Activated naive CD8-positive, alpha-beta T cell treated with anti-CD3 and anti-CD28 coated beads, Interleukin-2, amount 10 ng/mL, durations not matched to agents 7 days and 5 days (primary cell): ENCODE measurements around the gene SH3BP5. TPM values are rescaled to one million over a fixed set of nuclear protein-coding genes. Genes with fewer than 3 reads are reported as not detected.

ENCODE experiments used
- ATAC-seq: fragments of 150-1000 bp; cut with Tn5 transposase; one replicate; pipeline ENCODE4 v1.10.0; 2021; ENCODE audit warnings: low read depth, moderate library complexity
- POLR2A ChIA-PET: fragments of 350-600 bp; sonication (Branson Sonifier 250); formaldehyde crosslinking; loops from one replicate; lab custom pipeline; 2021; ENCODE audit warnings: antibody characterized with exemption; lab: Charles Lee
- DNase-seq: peaks from one replicate; pipeline ENCODE4 v3.0.0; 2021
- H3K27ac Mint-ChIP-seq: one replicate; pipeline ENCODE4 v1.8.0; 2022; ENCODE audit warnings: mild to moderate bottlenecking, mixed read lengths
- H3K27me3 Mint-ChIP-seq: one replicate; pipeline ENCODE4 v1.8.0; 2022; ENCODE audit warnings: mild to moderate bottlenecking, moderate library complexity, mixed read lengths
- H3K36me3 Mint-ChIP-seq: one replicate; pipeline ENCODE4 v1.8.0; 2021; ENCODE audit warnings: mild to moderate bottlenecking, mixed read lengths
- H3K4me1 Mint-ChIP-seq: one replicate; pipeline ENCODE4 v1.8.0; 2021; ENCODE audit warnings: mixed read lengths
- H3K4me3 Mint-ChIP-seq: one replicate; pipeline ENCODE4 v1.8.0; 2022; ENCODE audit warnings: mild to moderate bottlenecking, moderate library complexity, mixed read lengths
- H3K9me3 Mint-ChIP-seq: one replicate; pipeline ENCODE4 v1.8.0; 2021; ENCODE audit warnings: mixed read lengths
- total RNA-seq, 2 experiments: library from RNA; stranded (reverse); gene quantifications; one replicate each; pipeline ENCODE4 v1.2.3, GENCODE V29; 2021

SH3BP5 gene
- total RNA-seq, 2 experiments from 2014 or later, result 12.7 to 12.9 TPM

DNA sequence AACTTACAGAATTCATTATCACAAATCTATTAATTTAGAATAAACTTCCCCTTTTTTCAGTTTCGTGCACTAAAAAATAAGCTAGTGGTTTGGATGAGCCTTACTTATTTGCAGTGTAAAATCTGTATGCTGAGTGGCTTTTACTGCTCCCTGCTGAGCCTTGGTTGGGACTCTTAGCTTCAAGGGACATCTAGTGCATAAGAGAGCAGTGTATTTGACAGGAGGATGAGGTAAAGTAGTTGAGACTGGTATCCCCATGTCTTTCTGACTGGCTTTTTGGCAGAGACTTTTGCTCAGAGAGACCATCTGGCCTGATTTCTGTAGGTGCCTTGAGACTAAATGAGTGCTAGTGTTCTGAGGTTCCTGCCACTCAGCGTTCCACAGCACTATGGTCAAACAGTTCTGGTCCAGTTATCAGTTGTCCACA, 114.5 kb downstream of the SH3BP5 start:
- Mint-ChIP-seq H3K4me1 (no peaks in the 10 kb centered on the region), H3K9me3 (no peaks in the 10 kb centered on the region), H3K27me3 (no peaks in the 10 kb centered on the region), H3K4me3 (no peak overlapping the region), H3K27ac (no peak overlapping the region), H3K36me3 (peaks cover 48% of the 10 kb centered on the region)
- DNase-seq (no peak), ATAC-seq (no peak)
- POLR2A ChIA-PET, result no interaction called here

DNA sequence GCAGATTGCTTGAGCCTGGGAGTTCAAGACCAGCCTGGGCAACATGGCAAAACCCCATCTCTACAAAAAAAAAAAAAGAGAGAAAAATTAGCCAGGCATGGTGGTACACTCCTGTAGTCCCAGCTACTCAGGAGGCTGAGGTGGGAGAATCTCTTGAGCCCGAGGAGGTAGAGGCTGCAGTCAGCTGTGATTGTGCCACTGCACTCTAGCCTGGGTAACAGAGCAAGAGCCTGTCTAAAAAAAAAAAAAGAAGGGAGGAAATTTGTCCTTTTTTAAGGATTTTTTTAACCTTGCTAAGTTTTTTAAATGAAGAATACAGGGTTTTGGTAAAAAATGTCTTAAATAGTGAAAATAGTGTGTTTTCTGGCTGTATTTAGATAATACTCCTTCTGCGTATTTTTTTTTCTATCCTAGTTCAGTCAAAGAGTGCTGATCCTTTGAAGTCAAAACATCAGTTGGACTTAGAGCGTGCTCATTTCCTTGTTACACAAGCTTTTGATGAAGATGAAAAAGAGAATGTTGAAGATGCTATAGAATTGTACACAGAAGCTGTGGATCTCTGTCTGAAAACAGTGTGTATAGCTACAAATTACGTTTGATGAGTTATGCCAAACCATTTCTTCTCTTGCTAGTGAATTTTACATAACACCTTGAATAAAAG, 115.2 kb downstream of the SH3BP5 start:
- ATAC-seq, result no peak
- Mint-ChIP-seq H3K9me3 (no peaks in the 10 kb centered on the region), H3K36me3 (peaks cover 47% of the 10 kb centered on the region), H3K4me3 (no peak overlapping the region), H3K27me3 (no peaks in the 10 kb centered on the region), H3K4me1 (no peaks in the 10 kb centered on the region), H3K27ac (no peak overlapping the region)
- POLR2A ChIA-PET, result interaction anchor here (0.6 kb wide), 1 partner anchor 15 kb away, joined by 3 read pairs; no protein-coding TSS in a partner anchor
- no peak for DNase-seq

DNA sequence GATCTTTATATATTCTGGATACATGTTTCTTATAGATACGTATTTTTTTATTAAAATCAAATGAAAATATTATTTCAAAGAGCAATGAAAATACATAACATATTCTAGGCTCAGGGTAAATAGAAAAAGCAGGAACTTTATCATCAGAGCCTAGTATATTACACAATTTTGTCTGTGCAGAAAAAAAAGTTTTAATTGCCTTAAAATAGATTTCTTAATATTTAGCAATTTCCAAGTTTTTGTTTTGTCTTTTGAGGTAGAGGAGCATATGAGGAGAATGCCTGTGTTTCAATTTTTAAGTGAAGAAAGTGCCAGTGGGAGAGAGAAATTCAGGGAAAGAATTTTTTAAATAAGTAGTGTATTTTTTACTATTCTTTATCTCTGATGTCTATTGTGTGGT, 115.9 kb downstream of the SH3BP5 start:
- no peak overlapping the region for H3K4me3 Mint-ChIP-seq
- POLR2A ChIA-PET, result no interaction called here
- H3K27ac Mint-ChIP-seq, result no peak overlapping the region
- H3K27me3 Mint-ChIP-seq, result no peaks in the 10 kb centered on the region
- ATAC-seq (no peak), DNase-seq (no peak)
- no peaks in the 10 kb centered on the region for H3K4me1 Mint-ChIP-seq
- peaks cover 47% of the 10 kb centered on the region for H3K36me3 Mint-ChIP-seq
- no peaks in the 10 kb centered on the region for H3K9me3 Mint-ChIP-seq

DNA sequence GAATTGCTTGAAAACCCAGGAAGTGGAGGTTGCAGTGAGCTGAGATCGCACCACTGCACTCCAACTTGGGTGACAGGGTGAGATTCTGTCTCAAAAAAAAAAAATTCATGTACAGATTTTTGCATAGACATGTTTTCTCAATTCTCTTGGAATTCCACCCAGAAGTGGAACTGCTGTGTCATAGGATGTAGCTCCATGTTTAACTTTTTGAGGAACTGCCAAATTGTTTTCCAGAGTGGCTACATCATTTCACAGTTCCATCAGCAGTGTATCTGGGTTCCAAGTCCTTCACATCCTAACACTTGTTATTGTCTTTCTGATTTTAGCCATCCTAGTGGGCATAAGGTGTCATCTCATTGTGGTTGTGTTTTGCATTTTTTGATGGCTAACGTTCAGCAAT, 116.4 kb downstream of the SH3BP5 start:
- Mint-ChIP-seq H3K4me3 (no peak overlapping the region), H3K4me1 (no peaks in the 10 kb centered on the region), H3K36me3 (peaks cover 46% of the 10 kb centered on the region), H3K27ac (no peak overlapping the region), H3K27me3 (no peaks in the 10 kb centered on the region), H3K9me3 (no peaks in the 10 kb centered on the region)
- POLR2A ChIA-PET, result no interaction called here
- ATAC-seq (no peak), DNase-seq (no peak)

DNA sequence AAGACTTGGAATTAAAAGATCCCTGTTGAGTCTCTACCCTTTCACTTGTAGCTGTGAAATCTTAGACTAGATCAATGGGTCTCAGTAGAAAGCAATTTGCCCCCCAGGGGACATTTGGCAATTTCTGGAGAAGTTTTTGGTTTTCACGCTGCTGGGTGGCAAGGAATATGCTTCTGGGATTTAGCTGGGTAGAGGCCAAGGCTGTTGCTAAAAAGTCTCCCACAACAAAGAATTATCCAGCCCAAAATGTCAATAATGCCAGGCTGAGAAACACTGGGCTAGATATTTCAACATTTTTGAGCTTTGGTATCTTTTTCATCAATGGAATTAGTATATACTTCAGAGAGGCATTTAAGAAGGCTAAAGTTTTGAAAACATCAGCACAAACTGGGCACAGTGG, 117.6 kb downstream of the SH3BP5 start:
- DNase-seq, result no peak
- H3K27me3 Mint-ChIP-seq, result no peaks in the 10 kb centered on the region
- no peak overlapping the region for H3K27ac Mint-ChIP-seq
- H3K36me3 Mint-ChIP-seq, result peaks cover 39% of the 10 kb centered on the region
- peaks cover 2% of the 10 kb centered on the region for H3K4me1 Mint-ChIP-seq
- no peak for ATAC-seq
- POLR2A ChIA-PET, result no interaction called here
- no peak overlapping the region for H3K4me3 Mint-ChIP-seq
- no peaks in the 10 kb centered on the region for H3K9me3 Mint-ChIP-seq

DNA sequence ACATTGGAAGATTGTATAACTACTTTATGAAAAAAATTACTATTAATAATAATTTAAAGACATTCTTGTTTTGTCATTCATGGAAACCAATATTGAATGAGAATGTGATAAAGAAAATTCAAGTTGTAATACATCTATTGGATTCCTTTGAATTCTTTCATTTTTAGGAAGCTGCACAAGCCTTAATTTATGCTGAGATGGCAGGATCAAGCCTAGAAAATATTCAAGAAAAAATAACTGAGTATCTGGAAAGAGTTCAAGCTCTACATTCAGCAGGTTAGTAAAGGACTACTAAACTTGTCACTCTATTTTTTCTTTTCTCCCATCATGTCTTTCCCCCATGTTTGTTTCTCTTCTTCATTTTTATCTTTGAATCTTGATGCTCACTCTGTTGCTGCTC, 120.4 kb downstream of the SH3BP5 start:
- Mint-ChIP-seq H3K4me3 (no peak overlapping the region), H3K27ac (no peak overlapping the region), H3K36me3 (peaks cover 19% of the 10 kb centered on the region), H3K9me3 (no peaks in the 10 kb centered on the region), H3K27me3 (no peaks in the 10 kb centered on the region), H3K4me1 (peaks cover 13% of the 10 kb centered on the region)
- POLR2A ChIA-PET, result no interaction called here
- no peak for ATAC-seq
- no peak for DNase-seq

DNA sequence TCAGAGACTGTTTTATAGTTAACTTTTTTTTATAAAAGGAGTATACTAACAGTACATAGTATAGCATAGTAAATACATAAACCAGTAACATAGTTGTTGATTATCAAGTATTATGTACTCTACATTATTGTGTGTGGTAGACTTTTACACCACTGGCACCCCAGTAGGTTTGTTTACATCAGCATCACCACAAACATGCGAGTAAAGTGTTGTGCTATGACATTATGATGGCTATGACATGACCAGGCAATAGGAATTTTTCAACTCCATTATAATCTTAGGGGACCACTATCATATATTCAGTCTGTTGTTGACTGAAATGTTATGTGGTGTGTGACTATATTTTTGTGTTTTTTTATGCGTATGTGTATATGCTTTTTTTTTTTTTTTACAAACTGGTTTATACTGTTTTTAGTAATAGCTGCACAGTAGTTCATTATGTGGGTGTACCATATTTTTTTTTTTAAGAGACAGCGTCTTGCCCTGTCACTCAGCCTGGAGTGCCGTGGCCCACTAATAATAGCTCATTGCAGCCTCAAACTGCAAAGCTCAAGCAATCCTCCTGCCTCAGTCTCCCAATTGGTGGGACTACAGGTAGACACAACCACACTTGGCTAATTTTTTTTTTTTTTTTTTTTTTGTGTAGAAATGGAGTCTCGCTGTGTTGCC, 124.4 kb downstream of the SH3BP5 start:
- Mint-ChIP-seq H3K4me1 (peaks cover 22% of the 10 kb centered on the region), H3K9me3 (no peaks in the 10 kb centered on the region), H3K27me3 (no peaks in the 10 kb centered on the region), H3K4me3 (peak overlapping the region; percentile 83), H3K36me3 (peaks cover 3% of the 10 kb centered on the region), H3K27ac (no peak overlapping the region)
- POLR2A ChIA-PET, result interaction anchor here (0.6 to 1.2 kb wide), 3 partner anchors 89 to 238 kb away, joined by 3 to 5 read pairs (median 5); partner anchors contain the start of gene RBSN
- DNase-seq, result no peak
- no peak for ATAC-seq

DNA sequence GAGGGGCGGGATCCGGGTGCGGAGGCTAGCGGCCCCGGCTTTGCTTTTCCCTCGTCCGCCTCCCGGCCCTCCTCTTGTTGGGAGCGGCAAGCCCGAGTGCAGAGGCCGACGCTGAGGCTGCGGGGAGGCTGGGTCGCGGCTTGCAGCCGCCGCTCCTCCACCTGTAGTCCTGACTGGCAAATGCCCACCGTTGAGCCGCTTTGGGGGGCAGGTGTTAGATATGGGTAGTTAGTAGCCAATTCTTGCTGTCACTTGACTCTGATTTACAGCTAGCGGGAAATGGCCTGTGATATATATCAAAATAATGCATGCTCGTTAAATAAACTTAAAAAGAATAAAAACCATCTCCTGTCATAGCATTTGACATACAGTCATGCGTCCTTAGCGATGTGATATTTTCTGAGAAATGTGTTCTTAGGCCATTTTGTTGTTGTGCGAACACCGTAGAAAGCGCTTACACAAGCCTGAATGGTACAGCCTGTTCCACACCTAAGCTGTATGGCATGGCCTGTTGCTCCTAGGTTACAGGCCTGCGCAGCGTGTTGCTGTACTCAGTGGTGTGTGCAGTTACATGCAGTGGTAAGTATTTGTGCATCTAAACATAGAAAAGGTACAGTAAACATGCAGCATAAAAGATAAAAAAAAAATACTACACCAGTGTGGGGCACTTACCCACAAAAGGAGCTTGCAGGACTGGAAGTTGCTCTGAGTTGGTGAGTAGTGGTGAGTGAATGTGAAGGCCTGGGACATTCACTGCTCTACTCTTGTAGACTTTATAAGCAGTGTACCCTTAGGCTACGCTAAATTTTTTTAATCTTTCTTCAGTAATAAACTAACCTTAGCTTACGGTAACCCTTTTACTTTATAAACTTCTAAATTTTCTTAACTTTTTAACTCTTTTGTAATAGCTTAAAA, 125.5 kb downstream of the SH3BP5 start:
- Mint-ChIP-seq H3K4me1 (peaks cover 23% of the 10 kb centered on the region), H3K36me3 (peaks cover 2% of the 10 kb centered on the region), H3K9me3 (no peaks in the 10 kb centered on the region), H3K27me3 (no peaks in the 10 kb centered on the region), H3K27ac (peak overlapping the region; percentile 79), H3K4me3 (peak overlapping the region; percentile 83)
- peak; percentile 39 for DNase-seq
- POLR2A ChIA-PET, result interaction anchor here (0.6 to 1.4 kb wide), 5 partner anchors 107 to 394 kb away, joined by 3 to 6 read pairs (median 5); partner anchors contain the start of genes BTD, HACL1 and RBSN
- peak; percentile 26 for ATAC-seq

DNA sequence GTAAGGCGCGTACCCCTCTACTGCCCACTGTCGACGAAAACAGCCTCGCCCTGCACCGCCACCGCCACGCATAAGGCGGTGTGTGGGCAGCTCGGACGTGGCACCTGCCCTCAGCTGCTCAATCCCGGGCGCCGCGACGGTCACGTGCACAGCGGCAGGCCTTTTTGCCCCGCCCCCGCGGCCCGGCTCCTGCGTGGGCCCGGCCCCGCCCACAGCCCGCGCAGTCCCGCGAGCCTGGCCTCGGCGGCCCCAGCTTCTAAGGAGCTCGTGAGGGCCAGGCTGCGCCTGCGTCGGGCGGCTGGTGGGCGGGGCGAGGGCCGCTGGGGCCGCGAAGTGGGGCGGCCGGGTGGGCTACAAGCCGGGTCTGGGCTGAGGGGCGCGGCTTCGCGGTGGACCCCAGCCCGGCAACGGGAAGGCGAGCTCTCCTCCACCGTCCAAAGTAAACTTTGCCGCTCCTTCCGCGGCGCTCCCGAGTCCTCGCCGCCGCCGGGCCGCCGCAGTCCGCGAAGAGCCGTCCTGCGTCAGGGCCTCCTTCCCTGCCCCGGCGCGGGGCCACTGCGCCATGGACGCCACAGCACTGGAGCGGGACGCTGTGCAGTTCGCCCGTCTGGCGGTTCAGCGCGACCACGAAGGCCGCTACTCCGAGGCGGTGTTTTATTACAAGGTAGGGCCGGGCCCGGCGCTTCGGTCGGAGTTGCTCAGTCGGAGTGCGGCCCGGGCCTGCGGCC, 126.3 kb downstream of the SH3BP5 start, which contains the start of gene CAPN7:
Gene CAPN7, plus strand, starts transcription at position 313 of the 728 bp plus-strand sequence. Its CDS starts 250 bp downstream, at position 563.
- Mint-ChIP-seq H3K27me3 (no peaks in the 10 kb centered on the region), H3K9me3 (no peaks in the 10 kb centered on the region), H3K4me1 (peaks cover 23% of the 10 kb centered on the region), H3K4me3 (peak within 1 kb of the TSS; percentile 90), H3K36me3 (peaks cover 2% of the 10 kb centered on the region), H3K27ac (peak within 1 kb of the TSS; percentile 89)
- DNase-seq (peak; percentile 99), ATAC-seq (peak; percentile 93)
- POLR2A ChIA-PET, result interaction anchor here (0.6 to 1.4 kb wide), 10 partner anchors 14 to 395 kb away, joined by 3 to 7 read pairs (median 3); partner anchors contain the start of genes BTD, HACL1 and RBSN

DNA sequence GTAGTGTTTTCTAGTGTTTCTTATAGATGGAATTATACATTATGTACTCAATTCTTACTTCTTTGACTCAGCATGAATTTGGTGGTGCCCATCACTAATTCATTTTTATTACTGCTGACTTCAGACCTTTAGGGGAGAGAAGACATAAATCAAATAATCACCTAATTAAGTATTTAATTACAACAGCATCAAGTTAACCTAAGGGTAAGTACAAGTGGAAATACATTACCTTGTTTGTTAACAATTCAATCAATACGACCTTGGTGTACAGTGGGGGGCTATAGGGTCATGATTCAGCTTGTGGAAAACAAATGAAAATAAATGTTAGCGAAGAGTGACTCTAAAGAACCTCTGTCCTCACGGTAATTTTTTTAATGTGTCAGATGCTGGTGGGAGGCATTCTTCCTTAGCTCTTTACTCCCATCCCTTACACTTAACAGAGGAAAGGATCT, 126.9 kb downstream of the SH3BP5 start:
- POLR2A ChIA-PET, result interaction anchor here (0.6 to 1.3 kb wide), 9 partner anchors 14 to 255 kb away, joined by 3 to 7 read pairs (median 3); partner anchors contain the start of gene RBSN
- Mint-ChIP-seq H3K9me3 (no peaks in the 10 kb centered on the region), H3K36me3 (peaks cover 2% of the 10 kb centered on the region), H3K27me3 (no peaks in the 10 kb centered on the region), H3K4me3 (peak overlapping the region; percentile 90), H3K27ac (peak overlapping the region; percentile 89), H3K4me1 (peaks cover 21% of the 10 kb centered on the region)
- no peak for ATAC-seq
- no peak for DNase-seq
